GM10847 (cell line): Measurements from ENCODE around the gene RNF20.

Experiments used
- POLR2A ChIP-seq: IDR thresholded peaks from 2 replicates; pipeline ENCODE4 v1.6.1; 2011; ENCODE audit not compliant: insufficient read length; ENCODE audit errors: extremely low read depth

Gene RNF20

GRCh38 chr9:101571114-101571513, 37.5 kb downstream of the RNF20 start:
- TF ChIP-seq POLR2A, result no peak

- TF ChIP-seq POLR2A, result no peak
Observed at GRCh38 chr9:101572316-101572715, 38.7 kb downstream of the RNF20 start.

GRCh38 chr9:101574731-101575333, 41.2 kb downstream of the RNF20 start:
- TF ChIP-seq POLR2A, result no peak

- no peak for TF ChIP-seq POLR2A
Observed at GRCh38 chr9:101578378-101578777, 44.7 kb downstream of the RNF20 start.

- TF ChIP-seq POLR2A, result no peak
Observed at GRCh38 chr9:101579711-101580545, 46.3 kb downstream of the RNF20 start.

GRCh38 chr9:101582553-101582952, 48.9 kb downstream of the RNF20 start:
- no peak for TF ChIP-seq POLR2A

- no peak for TF ChIP-seq POLR2A
Observed at GRCh38 chr9:101585740-101586139, 52.1 kb downstream of the RNF20 start.

GRCh38 chr9:101586651-101587050, 53.0 kb downstream of the RNF20 start:
- TF ChIP-seq POLR2A, result no peak

- TF ChIP-seq POLR2A, result no peak
Observed at GRCh38 chr9:101587332-101588043, 53.8 kb downstream of the RNF20 start.

- no peak for TF ChIP-seq POLR2A
Observed at GRCh38 chr9:101590901-101591300, 57.2 kb downstream of the RNF20 start.

GRCh38 chr9:101591787-101592446, 58.3 kb downstream of the RNF20 start:
- TF ChIP-seq POLR2A, result no peak

- no peak for TF ChIP-seq POLR2A
Observed at GRCh38 chr9:101592788-101593187, 59.1 kb downstream of the RNF20 start.

- no peak for TF ChIP-seq POLR2A
Observed at GRCh38 chr9:101593345-101593744, 59.7 kb downstream of the RNF20 start.

- no peak for TF ChIP-seq POLR2A
Observed at GRCh38 chr9:101594796-101595195, 61.1 kb downstream of the RNF20 start, which contains the start of gene PPP3R2. Gene PPP3R2, minus strand, starts transcription at chr9:101594969. Its CDS starts 48 bp downstream, at chr9:101594921.
